Measurements from ENCODE around the gene SLC30A3. TPM values are rescaled to one million over a fixed set of nuclear protein-coding genes. Genes with fewer than 3 reads are reported as not detected.

SLC30A3 gene
- total RNA-seq, 4 donors from 2014 or later = not detected

DNA sequence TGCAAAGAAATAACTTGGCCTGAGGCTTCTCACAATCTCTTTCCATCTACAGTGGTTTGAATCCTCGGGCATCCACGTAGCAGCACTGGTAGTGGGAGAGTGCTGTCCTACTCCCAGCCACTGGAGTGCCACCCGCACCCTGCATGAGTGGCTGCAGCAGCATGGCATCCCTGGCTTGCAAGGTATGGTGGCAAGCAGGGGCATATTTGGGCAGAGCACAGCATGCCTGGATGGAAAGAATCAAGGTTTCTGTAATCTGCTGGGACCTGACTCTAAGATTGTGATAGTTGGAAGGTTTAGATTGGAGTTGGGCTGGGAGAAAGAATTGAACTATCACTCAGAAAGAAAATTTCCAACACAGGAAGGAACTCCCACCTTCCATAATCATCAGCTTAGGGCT lies 41.7 kb downstream of the SLC30A3 start:
- 100% methylated on average over 3 of the region's 3 CpGs for WGBS
- Histone ChIP-seq H3K9me3 (no peaks in the 10 kb centered on the region), H3K4me1 (peaks cover 11 to 27% (median 17%) of the 10 kb centered on the region in 4 donors), H3K27ac (replicated peaks in 1 of 4) (no peak overlapping the region), H3K4me3 (no peak overlapping the region), H3K27me3 (no peaks in the 10 kb centered on the region), H3K36me3 (peaks cover 19 to 68% (median 54%) of the 10 kb centered on the region in 4 donors)
- no peak for TF ChIP-seq EP300 (IDR thresholded peaks at IDR 0.05)
- TF ChIP-seq POLR2AphosphoS5 (IDR thresholded peaks at IDR 0.05) = no peak
- no peak for TF ChIP-seq CTCF (IDR thresholded peaks at IDR 0.05)
- no peak for TF ChIP-seq POLR2A (IDR thresholded peaks at IDR 0.05; ENCODE audit: low read depth)
- intact Hi-C loops (cut with DNase I) = no loop called here
- DNase-seq (ENCODE audit: extremely low spot score) = no peak

DNA sequence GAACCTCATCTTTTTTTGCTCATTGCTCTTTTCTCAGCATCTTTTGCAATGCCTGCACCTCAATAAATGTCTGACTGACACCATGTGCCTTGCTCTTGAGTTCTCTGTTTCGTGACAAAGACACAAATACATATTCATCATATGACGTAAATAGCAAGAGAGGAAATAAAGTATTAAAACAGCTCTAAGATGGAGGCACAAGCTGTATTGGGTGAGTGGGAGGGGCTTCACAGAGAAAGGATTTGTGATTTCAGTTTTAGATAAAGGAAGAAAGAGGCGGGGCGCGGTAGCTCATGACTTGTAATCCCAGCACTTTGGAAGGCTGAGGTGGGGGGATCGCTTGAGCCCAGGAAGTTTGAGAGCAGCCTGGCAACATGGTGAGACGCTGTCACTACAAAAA lies 42.8 kb downstream of the SLC30A3 start:
- peaks cover 10 to 68% (median 47%) of the 10 kb centered on the region in 4 donors for H3K36me3 ChIP-seq
- no peak overlapping the region for H3K4me3 ChIP-seq
- no peaks in the 10 kb centered on the region for H3K27me3 ChIP-seq
- WGBS = 97% methylated on average over 7 of the region's 7 CpGs
- intact Hi-C loops (cut with DNase I) = no loop called here
- H3K9me3 ChIP-seq = no peaks in the 10 kb centered on the region
- DNase-seq (ENCODE audit: extremely low spot score) = no peak
- TF ChIP-seq CTCF (IDR thresholded peaks at IDR 0.05) = no peak
- no peak for TF ChIP-seq POLR2A (IDR thresholded peaks at IDR 0.05; ENCODE audit: low read depth)
- TF ChIP-seq EP300 (IDR thresholded peaks at IDR 0.05) = no peak
- TF ChIP-seq POLR2AphosphoS5 (IDR thresholded peaks at IDR 0.05) = no peak
- H3K4me1 ChIP-seq = peaks cover 11 to 27% (median 18%) of the 10 kb centered on the region in 4 donors
- no peak overlapping the region for H3K27ac ChIP-seq (replicated peaks in 1 of 4)

DNA sequence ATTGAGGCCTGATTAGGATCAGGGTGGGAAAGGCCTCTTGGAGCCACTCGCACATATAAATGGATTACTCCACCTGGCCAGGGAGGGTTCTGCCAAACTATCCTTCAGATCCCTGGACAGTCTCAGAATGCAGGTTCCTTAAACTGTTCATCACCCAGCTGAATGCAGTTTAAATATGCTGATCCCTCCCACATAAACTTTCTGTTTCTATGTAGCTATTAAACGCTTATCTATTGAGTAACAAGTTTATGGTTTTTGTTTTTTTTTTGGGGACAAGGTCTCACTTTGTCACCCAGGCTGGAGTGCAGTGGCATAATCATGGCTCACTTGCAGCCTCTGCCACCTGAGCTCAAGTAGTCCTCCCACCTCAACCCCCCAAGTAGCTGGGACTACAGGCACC lies 43.8 kb downstream of the SLC30A3 start:
- H3K4me1 ChIP-seq = peaks cover 11 to 28% (median 18%) of the 10 kb centered on the region in 4 donors
- no peaks in the 10 kb centered on the region for H3K9me3 ChIP-seq
- DNase-seq (ENCODE audit: extremely low spot score) = no peak
- H3K36me3 ChIP-seq = peaks cover under 1 to 61% (median 40%) of the 10 kb centered on the region in 4 donors
- no peaks in the 10 kb centered on the region for H3K27me3 ChIP-seq
- no peak overlapping the region for H3K27ac ChIP-seq (replicated peaks in 1 of 4)
- H3K4me3 ChIP-seq = no peak overlapping the region
- TF ChIP-seq EP300 (IDR thresholded peaks at IDR 0.05) = no peak
- TF ChIP-seq POLR2A (IDR thresholded peaks at IDR 0.05; ENCODE audit: low read depth) = no peak
- TF ChIP-seq POLR2AphosphoS5 (IDR thresholded peaks at IDR 0.05) = no peak
- no peak for TF ChIP-seq CTCF (IDR thresholded peaks at IDR 0.05)
- 91% methylated on average over 2 of the region's 2 CpGs for WGBS
- intact Hi-C loops (cut with DNase I) = loop anchor here (10.0 kb wide), 1 partner anchor 156 kb away; the partner anchor contains the start of genes EIF2B4 and SNX17

DNA sequence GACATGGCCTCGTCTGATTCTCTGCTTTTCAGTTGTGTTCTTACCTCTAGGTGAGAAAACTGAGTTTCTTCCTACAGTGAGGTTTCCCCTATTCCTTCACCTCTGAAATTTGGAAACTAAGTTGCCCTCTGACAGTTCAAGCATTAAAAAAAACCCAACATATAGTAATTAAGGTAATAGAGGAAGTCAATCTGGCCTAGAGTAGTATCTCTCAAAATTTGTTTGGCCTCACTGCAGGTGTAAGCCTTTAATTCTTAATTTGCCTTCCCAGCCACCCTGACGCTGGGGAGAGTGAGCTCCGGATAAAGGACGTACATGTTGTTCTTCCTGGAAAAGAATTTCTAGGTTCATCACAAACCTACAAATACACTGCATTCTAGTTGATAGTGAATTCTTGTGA lies 44.2 kb downstream of the SLC30A3 start:
- TF ChIP-seq CTCF (IDR thresholded peaks at IDR 0.05) (no peak), POLR2AphosphoS5 (IDR thresholded peaks at IDR 0.05) (no peak), EP300 (IDR thresholded peaks at IDR 0.05) (no peak), POLR2A (IDR thresholded peaks at IDR 0.05; ENCODE audit: low read depth) (no peak)
- DNase-seq (ENCODE audit: extremely low spot score) = no peak
- peaks cover 0 to 57% (median 36%) of the 10 kb centered on the region in 4 donors for H3K36me3 ChIP-seq
- H3K9me3 ChIP-seq = no peaks in the 10 kb centered on the region
- 96% methylated on average over 4 of the region's 4 CpGs for WGBS
- intact Hi-C loops (cut with DNase I) = loop anchor here (10.0 kb wide), 1 partner anchor 156 kb away; the partner anchor contains the start of genes EIF2B4 and SNX17
- H3K27me3 ChIP-seq = no peaks in the 10 kb centered on the region
- no peak overlapping the region for H3K4me3 ChIP-seq
- no peak overlapping the region for H3K27ac ChIP-seq (replicated peaks in 1 of 4)
- peaks cover 16 to 33% (median 19%) of the 10 kb centered on the region in 4 donors for H3K4me1 ChIP-seq
